ENCODE measurements around the gene SLC23A1. TPM values are rescaled to one million over a fixed set of nuclear protein-coding genes. Genes with fewer than 3 reads are reported as not detected.

SLC23A1 gene
- total RNA-seq, 1 experiment from 2014 or later: not detected

DNA sequence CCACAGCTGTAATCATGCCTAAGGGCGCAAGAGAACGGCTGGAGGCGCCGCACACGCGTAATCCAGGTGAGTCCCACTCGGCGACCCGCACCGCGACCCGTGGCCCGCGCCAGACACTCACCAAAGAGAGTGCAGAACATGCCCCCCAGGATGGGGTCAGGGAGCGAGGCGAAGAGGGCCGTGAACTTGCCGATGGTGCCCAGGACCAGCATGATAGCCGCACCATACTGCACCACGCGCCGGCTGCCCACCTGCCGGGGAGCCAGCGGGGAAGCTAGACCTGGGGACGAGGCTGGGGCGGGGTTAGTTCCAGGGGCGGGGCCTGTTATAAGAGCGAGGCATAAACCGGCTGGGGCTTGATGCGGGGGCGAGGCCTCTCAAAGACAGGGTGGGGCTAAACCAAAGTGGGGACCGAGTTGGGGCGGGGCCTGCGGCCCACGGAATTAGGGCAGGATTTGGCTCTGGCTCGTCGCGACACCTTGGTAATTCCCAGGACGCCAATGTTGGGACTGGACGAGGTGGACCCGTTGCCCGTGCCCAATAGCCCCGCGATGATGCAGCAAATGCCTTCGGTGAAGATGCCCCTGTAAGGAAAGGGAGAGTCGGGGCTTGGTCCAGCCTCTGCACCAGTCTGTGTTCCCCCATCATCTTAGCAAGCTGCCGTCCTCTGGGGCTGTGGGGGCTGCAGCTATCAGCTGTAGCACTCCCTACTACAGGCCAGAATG lies 4.8 kb downstream of the SLC23A1 start:
- no TSS peak for BruUV-seq (replicated peaks)
- TF ChIP-seq TCF7L2 (IDR thresholded peaks at IDR 0.05; ENCODE audit: low read depth, low read length): no peak
- TF ChIP-seq SIN3A (IDR thresholded peaks at IDR 0.05; ENCODE audit: borderline replicate concordance, insufficient read depth, low read depth, low read length): no peak
- DNase-seq (ENCODE audit: low read depth, low spot score): no peak
- no peaks in the 10 kb centered on the region for H3K36me3 ChIP-seq (ENCODE audit: control insufficient read depth, insufficient read depth, low read length)
- CTCF ChIA-PET: no interaction called here
- no peak overlapping the region for H3K4me3 ChIP-seq (ENCODE audit: low read depth in 2 of 2, low read length in 2 of 2)
- H3K27me3 ChIP-seq (ENCODE audit: control insufficient read depth, insufficient read depth, low read length): no peaks in the 10 kb centered on the region
- no peak overlapping the region for H3K27ac ChIP-seq (ENCODE audit: low read length)
- no peaks in the 10 kb centered on the region for H3K9me3 ChIP-seq (ENCODE audit: control insufficient read depth, insufficient read depth, low read depth, low read length)
- H3K4me1 ChIP-seq (ENCODE audit: control insufficient read depth, insufficient read depth, low read length): peaks cover 9% of the 10 kb centered on the region
- POLR2A ChIA-PET: no interaction called here
- ATAC-seq: no peak
- in situ Hi-C loops (cut with HindIII; ENCODE audit: low pct_unique_long_range_greater_than_20kb, low sequenced_read_pairs): no loop called here
- intact Hi-C loops (cut with micrococcal nuclease; ENCODE audit: unreplicated experiment): no loop called here

DNA sequence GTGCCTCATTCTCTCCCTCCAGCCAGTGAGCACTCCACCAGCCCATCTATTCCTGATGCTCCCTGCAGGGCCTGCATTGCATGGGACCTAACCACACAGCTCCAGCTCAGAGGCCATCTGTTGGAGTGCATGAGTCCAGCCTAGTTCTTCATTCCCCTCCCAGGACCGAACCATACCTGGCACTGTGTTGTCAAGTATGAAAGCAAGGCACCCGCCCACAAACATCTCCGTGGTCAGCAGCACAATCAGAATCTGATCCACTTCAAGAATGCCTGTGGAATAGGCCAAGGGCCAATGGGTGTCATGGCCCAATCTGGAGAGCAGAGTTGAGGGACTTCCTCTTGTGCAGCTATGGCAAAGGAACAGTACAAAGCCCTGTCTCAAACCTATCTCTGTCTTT lies 5.9 kb downstream of the SLC23A1 start:
- no peaks in the 10 kb centered on the region for H3K36me3 ChIP-seq (ENCODE audit: control insufficient read depth, insufficient read depth, low read length)
- ChIA-PET CTCF (no interaction called here), POLR2A (no interaction called here)

More for the DNA sequence above, 5.9 kb downstream of the SLC23A1 start:
- no peaks in the 10 kb centered on the region for H3K9me3 ChIP-seq (ENCODE audit: control insufficient read depth, insufficient read depth, low read depth, low read length)
- H3K4me1 ChIP-seq (ENCODE audit: control insufficient read depth, insufficient read depth, low read length): peaks cover 9% of the 10 kb centered on the region
- TF ChIP-seq SIN3A (IDR thresholded peaks at IDR 0.05; ENCODE audit: borderline replicate concordance, insufficient read depth, low read depth, low read length) (no peak), POLR2AphosphoS5 (IDR thresholded peaks at IDR 0.05; ENCODE audit: low read depth, low read length) (no peak), TCF7L2 (IDR thresholded peaks at IDR 0.05; ENCODE audit: low read depth, low read length) (no peak)
- TF ChIP-seq, protein P1, sequence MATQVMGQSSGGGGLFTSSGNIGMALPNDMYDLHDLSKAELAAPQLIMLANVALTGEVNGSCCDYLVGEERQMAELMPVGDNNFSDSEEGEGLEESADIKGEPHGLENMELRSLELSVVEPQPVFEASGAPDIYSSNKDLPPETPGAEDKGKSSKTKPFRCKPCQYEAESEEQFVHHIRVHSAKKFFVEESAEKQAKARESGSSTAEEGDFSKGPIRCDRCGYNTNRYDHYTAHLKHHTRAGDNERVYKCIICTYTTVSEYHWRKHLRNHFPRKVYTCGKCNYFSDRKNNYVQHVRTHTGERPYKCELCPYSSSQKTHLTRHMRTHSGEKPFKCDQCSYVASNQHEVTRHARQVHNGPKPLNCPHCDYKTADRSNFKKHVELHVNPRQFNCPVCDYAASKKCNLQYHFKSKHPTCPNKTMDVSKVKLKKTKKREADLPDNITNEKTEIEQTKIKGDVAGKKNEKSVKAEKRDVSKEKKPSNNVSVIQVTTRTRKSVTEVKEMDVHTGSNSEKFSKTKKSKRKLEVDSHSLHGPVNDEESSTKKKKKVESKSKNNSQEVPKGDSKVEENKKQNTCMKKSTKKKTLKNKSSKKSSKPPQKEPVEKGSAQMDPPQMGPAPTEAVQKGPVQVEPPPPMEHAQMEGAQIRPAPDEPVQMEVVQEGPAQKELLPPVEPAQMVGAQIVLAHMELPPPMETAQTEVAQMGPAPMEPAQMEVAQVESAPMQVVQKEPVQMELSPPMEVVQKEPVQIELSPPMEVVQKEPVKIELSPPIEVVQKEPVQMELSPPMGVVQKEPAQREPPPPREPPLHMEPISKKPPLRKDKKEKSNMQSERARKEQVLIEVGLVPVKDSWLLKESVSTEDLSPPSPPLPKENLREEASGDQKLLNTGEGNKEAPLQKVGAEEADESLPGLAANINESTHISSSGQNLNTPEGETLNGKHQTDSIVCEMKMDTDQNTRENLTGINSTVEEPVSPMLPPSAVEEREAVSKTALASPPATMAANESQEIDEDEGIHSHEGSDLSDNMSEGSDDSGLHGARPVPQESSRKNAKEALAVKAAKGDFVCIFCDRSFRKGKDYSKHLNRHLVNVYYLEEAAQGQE (IDR thresholded peaks at IDR 0.05; ENCODE audit: insufficient read depth in 1 of 2, low read depth in 2 of 2, low read length in 1 of 2): no peak
- TF ChIP-seq, protein P2, sequence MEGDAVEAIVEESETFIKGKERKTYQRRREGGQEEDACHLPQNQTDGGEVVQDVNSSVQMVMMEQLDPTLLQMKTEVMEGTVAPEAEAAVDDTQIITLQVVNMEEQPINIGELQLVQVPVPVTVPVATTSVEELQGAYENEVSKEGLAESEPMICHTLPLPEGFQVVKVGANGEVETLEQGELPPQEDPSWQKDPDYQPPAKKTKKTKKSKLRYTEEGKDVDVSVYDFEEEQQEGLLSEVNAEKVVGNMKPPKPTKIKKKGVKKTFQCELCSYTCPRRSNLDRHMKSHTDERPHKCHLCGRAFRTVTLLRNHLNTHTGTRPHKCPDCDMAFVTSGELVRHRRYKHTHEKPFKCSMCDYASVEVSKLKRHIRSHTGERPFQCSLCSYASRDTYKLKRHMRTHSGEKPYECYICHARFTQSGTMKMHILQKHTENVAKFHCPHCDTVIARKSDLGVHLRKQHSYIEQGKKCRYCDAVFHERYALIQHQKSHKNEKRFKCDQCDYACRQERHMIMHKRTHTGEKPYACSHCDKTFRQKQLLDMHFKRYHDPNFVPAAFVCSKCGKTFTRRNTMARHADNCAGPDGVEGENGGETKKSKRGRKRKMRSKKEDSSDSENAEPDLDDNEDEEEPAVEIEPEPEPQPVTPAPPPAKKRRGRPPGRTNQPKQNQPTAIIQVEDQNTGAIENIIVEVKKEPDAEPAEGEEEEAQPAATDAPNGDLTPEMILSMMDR (IDR thresholded peaks at IDR 0.05): no peak
- no peak overlapping the region for H3K27ac ChIP-seq (ENCODE audit: low read length)
- ATAC-seq (no peak), DNase-seq (ENCODE audit: low read depth, low spot score) (no peak)
- no peak overlapping the region for H3K4me3 ChIP-seq (ENCODE audit: low read depth in 2 of 2, low read length in 2 of 2)
- no peaks in the 10 kb centered on the region for H3K27me3 ChIP-seq (ENCODE audit: control insufficient read depth, insufficient read depth, low read length)
- BruUV-seq (replicated peaks): no TSS peak
- intact Hi-C loops (cut with micrococcal nuclease; ENCODE audit: unreplicated experiment): no loop called here
- in situ Hi-C loops (cut with HindIII; ENCODE audit: low pct_unique_long_range_greater_than_20kb, low sequenced_read_pairs): no loop called here

Data from Panc1 (cell line).